Activated CD4-positive, alpha-beta T cell treated with anti-CD3 and anti-CD28 coated beads for 1 hour (primary cell): ENCODE results near the gene ARMC12.

Experiments
- DNase-seq: peaks from one replicate; pipeline ENCODE4 v3.0.0-alpha.2; 2020

The ARMC12 gene

GRCh38 chr6:35778437-35778836, 41.6 kb downstream of the ARMC12 start:
- DNase-seq = no peak

GRCh38 chr6:35780719-35781118, 43.9 kb downstream of the ARMC12 start, which contains the start of gene CLPSL1:
CLPSL1 (plus strand) TSS chr6:35781019; CDS start chr6:35781111, 92 bp downstream.
- DNase-seq = no peak

DNA sequence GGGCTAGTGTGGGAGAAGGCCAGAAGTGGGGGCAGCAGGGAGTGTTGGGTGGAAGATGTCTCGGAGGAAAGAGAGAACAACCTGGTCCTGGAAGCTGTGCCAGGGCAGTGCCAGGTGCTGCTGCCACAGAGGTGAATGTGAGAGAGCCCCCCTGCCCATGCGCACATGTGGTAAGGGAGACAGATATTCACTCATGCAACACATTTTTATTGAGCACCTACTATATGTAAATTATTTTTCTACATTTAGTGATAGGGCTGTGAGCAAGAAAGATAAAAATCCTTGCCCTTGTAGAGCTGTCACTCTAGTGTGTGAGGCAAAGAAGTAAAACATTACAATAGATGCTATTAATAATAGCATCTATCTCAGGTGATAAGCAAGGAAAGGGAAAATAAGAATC, 44.5 kb downstream of the ARMC12 start:
- DNase-seq = no peak

DNA sequence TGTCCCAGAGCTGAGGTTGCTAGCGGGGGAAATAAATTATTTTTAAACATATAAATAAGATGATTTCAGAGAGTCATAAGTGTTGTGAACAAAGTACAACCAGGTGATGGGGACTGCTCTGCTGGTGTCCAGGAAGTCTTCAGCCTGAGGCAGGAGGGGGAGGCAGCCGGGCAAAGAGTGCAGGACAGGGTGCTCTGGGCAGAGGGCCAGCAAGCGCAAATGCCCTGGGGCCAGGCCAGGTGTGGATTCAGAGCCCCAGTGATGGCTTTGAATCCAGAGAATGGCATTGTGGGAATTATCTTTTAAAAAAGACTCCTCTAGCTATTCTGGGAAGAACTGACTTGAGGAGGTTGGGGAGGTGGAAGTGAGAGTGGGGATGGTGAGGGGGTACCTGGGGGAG, 45.6 kb downstream of the ARMC12 start:
- DNase-seq = no peak

- DNase-seq = no peak
Observed at GRCh38 chr6:35784200-35784599, 47.4 kb downstream of the ARMC12 start.

- no peak for DNase-seq
Observed at GRCh38 chr6:35786272-35786671, 49.4 kb downstream of the ARMC12 start.

DNA sequence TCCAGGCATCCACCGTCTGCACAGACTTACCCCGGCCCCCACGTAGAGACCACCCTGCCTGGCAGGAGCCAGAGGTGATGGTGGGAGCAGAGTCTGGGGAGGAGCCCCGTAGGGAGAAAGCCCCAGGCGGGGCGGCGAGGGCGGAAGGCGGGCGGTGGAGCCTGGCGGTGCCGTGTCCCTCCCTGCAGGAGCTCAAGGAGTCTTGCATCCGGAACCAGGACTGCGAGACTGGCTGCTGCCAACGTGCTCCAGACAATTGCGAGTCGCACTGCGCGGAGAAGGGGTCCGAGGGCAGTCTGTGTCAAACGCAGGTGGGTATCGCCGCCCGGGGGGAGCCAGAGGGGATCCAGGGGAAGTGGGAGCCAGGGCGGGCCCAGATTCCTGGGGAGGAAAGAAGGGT, 50.0 kb downstream of the ARMC12 start:
- no peak for DNase-seq

DNA sequence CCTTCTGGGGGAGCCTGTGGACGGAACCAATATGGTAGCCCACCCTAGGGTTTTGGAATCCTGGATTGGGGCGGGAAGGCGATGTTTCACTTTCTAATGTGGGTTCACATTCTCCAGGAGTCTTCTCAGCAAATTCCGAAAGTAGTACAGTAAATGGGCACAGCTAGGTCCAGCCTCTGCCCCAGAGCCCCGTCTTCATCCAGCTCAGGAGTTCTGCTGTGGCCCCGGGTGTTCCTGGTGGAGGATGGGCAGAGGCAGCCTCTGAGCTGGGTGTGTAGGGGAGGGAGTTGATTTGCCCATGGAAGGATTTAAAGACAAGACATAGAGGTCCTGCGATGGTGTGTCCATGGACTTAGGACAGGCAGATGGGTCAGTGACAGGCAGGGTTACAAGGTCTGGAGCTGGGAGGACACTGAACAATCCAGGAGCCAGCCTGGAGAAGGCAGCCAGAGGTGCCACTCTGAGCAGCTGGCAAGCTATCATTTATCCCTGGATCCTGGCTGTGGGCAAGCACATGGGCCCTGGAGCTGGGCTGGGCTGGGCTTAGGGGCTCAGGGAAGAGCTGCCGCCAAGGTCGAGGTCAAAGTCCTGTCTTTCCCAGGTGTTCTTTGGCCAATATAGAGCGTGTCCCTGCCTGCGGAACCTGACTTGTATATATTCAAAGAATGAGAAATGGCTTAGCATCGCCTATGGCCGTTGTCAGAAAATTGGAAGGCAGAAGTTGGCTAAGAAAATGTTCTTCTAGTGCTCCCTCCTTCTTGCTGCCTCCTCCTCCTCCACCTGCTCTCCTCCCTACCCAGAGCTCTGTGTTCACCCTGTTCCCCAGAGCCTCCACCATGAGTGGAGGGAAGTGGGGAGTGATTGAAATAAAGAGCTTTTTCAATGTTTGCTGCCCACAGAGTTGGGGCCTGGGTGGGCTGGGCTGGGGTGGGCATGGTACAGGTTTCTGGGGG, 50.7 kb downstream of the ARMC12 start:
- DNase-seq = no peak

DNA sequence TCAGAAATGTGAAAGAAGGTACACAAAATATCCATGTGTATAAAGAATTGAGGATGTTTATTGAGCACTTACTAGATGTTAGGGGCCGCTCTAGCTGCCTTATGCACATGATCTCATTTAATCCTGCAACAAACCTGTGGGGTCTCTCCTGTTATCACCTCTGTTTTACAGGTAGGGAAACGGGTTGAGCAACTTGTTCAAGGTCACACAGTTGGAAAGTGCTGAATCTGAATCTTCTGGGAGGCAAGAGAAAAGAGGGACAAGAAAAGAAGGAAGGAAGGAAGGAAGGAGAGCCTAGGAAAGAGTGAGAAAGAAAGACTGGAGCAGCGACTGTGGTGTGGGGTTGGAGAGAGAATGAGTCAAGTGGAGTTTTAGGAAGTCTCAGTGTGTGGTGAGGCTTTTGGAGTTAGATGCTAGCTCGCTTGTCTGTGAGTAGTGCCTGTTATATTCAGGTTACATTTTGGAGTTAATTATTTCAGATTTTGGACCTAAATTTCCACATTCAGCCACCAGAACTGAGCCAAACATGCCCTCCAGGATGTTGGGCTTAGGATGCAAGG, 51.7 kb downstream of the ARMC12 start:
- DNase-seq = no peak

DNA sequence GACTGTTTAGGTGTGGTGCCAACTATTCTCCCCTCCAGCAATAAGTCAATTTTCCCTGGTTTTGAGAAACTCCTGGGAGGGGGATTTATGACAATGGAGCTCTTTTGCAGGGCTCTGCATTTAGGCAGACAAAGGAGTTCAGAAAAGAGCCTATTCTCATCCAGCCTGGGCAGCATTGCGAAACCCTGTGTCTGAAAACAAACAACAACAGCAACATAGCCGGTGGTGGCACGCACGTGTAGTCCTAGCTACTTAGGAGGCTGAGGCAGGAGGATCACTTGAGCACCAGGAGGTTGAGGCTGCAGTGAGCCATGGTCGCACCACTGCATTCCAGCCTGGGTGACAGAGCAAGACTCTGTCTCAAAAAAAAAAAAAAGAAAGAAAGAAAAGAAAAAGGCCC, 53.9 kb downstream of the ARMC12 start:
- DNase-seq = no peak

DNA sequence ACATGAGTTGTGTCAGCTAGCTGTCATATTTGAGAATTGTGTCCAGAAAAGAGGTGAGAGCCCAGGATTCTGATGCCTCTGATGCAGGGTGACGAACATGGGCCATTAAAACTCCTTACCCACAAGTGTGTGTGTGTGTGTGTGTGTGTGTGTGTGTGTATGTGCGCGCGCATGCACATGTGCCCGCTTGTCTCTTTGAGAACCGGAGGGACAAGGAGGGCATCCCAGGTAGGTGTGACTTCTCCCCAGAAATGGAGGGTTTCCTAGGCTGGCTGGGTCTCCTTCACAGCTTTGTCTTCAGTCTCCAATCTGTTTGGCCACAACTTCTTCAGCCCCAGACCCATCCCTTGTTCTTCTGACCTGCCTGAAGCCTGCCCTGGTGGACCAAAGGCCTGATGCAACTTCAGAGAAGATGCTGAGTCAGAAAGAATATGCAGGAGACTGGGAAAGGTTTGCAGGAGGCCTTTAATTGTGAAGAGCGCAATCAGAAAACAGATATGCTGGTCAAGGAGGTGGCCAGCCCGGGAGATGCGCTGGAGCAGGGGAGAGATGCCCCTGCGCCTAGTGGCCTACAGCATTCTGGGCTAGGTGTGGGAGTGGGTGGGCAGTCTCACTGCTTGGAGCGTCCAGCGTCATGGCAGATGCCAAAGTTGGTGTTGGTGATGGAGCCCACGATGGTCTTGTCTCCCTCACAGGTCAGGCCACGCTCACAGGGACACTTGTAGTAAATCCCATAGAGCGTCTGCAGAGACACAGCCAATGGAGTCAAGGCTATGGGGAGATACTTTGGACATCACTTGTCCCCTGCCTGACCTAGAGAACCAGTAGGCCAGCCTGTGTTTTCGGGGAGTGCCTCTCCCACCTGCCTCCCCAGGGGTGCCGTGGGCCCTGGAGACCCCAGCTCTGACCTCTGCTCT, 58.0 kb downstream of the ARMC12 start:
- no peak for DNase-seq

- DNase-seq = no peak
Observed at GRCh38 chr6:35795453-35796071, 58.7 kb downstream of the ARMC12 start.

DNA sequence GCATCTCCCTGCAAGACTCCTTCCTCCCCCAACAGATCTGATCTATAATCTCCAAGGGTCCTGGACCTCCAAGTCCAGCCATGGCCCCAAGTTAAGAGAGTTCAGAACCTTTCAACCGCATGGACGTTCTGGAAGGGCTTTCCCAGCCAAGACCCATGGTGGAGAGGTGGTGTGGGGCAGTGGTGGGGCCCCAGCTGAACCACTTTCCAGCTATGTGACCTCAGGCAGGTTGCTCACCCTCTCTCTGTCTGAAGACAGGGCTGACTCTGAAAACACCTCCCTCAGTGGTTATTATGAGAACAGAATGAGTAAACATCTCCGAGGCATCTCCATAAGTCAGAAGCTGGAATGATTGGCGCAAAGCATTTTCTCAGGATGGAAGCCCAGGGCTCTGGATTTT, 59.4 kb downstream of the ARMC12 start:
- DNase-seq = no peak

DNA sequence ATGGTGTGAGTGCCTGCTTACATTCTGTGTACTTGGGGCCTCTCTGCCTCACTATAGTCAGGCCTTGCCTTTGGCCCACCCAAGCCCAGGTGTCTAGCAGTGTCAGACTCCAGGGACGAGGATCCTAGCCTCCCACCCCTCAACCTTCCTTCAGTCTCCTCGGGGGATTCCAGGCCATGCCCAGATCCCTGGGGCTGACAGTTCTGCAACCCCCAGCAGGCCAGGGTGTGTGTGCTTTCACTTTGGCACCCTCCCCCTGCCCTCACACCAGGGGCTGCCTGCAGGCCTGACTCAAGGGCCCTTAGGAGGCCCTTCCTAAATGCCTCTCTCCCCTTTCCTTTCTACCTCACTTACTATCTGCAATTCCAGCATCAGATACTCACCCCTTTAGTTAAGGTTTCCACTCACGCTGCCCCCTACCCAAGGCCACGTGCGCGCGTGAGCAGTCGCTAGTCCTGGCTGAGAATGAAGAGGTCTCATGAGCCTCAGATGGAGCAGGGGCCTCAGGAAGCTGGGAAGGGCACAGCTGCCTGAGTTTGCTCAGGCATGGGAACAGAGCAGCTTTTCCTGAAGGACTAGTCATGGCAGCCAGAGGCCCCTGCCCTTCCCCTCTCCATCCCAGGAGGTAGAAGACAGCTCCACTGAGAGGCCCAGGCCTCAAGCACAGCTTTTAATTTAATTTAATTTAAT, 61.1 kb downstream of the ARMC12 start:
- no peak for DNase-seq
